GOT3 (cell line): ENCODE results near the gene HES1.

ENCODE experiments used
- DNase-seq: peaks from one replicate; lab custom pipeline; 2025; ENCODE audit warnings: mixed read lengths; lab: John Stamatoyannopoulos, UW

HES1 gene

GRCh38 chr3:194102436-194102835 lies 33.5 kb upstream of the HES1 start:
- no peak for DNase-seq

GRCh38 chr3:194103505-194103904 lies 32.4 kb upstream of the HES1 start:
- DNase-seq = no peak

DNA sequence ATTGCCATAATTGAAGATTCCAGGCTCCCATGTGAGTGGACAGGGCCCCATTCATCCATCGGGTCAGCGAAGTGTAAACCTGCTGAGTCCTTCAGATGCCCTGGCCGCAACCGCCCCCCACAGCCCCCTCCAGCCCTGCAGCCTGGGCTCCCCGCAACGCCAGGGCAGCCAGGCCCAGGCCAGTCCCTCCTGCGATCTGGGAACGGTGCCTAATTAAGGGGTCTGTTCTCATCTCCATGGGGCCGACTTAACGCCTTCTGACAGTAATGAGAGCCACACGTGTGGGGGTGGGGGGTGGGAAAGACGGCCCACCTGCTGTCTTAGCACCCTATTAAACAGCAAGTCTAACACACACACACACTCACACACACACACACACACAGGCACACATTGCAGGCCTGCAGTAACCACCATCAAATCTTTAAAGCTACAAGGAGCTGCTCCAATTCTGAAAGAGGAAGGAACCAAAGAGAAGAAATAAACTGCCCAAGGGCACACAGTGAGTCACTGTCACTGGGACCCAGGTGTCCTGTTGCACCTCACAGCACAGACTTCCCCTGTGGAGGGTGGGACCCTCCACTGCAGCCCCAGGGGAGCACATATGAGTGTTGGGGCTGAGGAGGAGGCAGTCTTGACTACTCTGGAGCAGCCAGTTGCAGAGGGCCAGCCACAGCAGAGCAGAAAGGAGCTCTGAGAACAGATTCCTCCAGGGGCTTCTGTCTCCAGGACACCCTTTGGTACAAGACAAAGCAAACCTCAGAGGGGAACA lies 31.8 kb upstream of the HES1 start:
- no peak for DNase-seq

DNA sequence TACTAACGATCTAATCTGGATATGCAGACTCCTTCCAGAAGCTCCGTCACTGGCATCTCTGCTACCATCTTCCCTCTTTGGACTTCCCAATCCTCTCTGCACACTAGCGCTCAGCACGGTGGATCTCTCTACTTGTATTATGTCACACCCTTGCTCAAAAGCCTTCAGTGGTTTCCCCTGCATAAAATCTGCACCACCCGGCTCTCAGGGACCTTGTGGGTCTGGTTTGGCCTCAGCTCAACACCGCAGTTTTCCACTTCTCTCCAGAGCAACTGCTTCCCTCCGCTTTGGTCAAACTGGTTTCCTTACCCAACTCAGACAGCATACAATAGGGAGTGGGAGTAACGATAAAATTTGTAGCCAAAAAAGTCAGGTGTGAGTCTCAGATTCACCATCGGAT lies 30.7 kb upstream of the HES1 start:
- DNase-seq = no peak

GRCh38 chr3:194107107-194107506 lies 28.8 kb upstream of the HES1 start:
- no peak for DNase-seq

- DNase-seq = no peak
Observed at GRCh38 chr3:194109192-194109863, 26.6 kb upstream of the HES1 start.

DNA sequence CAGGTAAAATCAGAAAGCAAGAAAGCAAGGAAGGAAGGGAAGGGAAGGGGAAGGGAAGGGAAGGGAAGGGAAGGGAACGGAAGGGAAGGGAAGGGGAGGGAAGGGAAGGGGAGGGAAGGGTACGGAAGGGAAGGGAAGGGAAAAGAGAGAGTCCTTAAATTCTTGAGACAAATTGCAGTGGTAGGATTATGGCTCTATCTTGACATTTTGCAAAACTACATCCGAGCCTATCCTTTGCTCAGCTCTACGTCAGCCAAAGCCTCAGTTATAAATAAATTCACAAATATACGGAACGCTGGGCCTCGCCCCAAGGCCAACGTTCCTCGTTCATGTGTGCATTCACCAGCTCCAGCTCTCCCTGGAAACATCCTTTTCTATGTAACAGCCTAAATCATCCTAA lies 25.5 kb upstream of the HES1 start:
- DNase-seq = no peak

DNA sequence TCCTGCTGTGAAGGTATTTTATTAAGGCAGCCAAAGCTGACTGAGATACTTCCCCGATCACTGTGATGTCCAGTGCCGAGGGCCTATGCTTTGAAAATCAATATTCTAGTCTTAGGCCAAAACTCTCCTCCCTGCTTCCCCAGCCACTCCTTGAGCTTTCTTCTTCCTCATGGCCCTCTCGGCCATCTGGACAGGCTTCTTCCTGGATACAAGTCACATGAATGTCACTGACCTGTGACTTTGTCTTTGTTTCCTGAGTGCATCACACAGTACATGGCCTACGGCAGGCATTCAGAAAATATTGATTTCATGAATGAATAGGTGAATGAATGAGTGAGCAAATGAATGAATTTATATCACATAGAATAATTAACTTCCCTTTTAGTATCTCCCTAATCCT lies 24.6 kb upstream of the HES1 start:
- no peak for DNase-seq

- no peak for DNase-seq
Observed at GRCh38 chr3:194112120-194113106, 23.5 kb upstream of the HES1 start.

DNA sequence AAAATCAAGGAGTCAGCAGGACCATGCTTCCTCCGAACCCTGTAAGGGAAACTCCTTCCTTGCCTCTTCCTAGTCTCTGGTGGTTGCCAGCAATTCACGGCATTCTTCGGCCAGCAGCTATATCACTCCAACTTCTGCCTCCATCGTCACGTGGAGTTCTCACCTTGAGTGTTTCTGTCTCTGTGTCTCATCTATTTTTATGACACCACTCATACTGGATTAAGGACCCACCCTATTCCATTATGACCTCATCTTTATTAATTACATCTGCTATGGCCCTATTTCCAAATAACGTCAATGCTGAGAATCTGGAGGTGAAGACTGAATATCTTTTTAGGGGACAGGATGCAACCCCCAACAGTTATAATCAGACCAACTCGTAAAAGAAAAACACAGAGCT lies 21.8 kb upstream of the HES1 start:
- no peak for DNase-seq

DNA sequence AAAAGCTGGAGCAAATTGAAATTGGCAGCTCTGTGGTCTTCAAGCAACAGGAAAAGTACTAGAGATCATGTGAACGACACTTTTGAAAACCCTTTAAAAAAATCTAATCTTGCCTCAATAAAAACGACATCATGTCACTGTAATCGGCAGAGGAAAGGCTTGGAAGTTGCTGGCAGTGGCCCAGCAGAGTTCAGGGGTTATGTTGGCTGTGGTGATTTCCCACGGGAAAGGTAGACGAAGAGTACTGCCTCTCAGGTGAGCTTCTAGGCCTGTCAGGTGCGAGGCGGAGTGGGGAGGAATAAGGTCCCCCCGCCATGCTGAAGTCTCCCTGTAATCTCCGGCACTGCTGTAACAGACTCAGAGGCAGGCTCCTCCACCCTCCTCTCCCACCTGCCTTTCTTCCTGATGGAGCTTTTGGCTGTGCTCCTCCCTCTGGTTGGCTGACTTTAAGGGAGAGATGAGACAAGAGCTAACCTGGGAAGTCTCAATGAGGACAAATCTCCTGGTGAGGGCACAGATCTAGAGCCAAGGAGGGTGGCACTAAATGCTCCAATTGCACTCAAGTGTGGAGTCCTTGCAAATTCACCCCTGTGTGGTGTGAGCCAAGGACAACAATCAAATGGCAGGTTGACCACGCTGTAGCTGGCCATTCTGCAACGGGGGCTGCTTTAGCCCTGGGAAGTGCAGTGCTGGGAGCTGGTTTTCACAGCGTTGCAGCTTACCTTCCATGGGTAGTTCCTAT lies 18.7 kb upstream of the HES1 start:
- no peak for DNase-seq

- no peak for DNase-seq
Observed at GRCh38 chr3:194118920-194119319, 17.0 kb upstream of the HES1 start.

DNA sequence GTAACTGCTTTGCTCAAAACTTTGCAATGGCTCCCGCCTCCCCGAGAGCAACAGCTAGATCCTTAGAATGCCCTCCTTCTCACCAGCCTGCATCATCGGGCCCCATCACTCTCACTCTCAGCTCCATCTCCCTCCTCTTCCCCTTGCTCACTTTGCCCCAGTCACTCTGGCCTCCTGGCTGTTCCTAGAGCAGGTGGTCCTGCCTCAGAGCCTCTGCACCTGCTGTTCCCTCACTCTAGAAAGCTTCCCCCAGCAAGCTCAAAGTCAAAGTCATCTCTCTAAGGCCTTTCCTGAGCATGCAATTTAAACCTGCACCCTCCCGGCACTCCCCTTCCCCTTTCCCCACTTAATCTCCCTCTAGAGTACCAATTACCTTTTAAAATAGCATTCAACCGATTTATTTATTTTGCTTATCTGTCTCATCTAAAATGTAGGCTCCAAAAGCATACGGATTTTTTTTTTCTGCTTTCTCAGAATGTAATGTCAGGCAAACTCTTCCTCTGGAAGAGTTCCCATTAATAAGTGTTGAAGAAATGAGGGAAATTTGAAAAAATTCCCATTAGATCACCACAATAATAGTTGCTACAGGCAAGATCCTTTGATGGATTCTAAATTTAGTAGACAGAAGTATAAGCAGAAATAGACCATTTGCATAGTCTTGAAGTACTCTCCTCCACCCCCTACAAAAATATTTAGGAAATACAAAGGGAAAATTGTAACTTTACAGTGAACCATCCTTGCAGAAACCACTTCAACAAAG lies 15.9 kb upstream of the HES1 start:
- no peak for DNase-seq

- no peak for DNase-seq
Observed at GRCh38 chr3:194120789-194121770, 14.9 kb upstream of the HES1 start.

DNA sequence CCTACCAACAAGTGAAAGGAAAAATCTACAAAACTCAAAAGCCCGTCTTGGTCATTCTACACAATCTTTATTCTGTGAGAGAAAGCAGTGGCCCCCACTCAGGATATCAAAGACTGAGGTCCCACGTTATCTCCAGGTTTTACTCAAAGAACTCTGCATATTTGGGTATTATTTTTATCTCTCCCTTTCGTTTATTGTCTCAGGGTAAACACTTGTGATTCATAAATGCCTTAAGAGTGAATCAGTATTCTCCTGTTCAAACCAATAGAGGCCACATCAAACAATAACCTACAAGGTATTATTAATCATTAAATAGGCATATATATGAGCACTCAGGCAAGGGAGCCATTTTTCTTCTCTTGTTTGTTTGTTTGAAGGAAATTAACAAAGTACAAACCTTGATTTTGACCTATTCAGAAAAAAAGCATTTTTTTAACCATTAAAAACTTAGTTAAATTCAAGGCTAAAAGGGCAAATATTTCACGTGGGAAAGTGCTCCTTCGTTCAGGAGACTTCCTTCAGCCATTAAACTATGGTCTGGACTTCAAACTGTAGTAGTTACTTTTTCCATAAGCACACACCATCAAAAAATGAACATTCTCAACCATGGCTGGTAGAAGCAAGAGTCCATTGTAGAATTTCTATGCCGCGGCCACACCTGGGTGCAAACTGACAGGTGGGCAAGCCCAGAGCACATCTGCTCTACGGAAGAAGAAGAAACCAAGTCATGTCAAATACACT lies 13.9 kb upstream of the HES1 start:
- no peak for DNase-seq

DNA sequence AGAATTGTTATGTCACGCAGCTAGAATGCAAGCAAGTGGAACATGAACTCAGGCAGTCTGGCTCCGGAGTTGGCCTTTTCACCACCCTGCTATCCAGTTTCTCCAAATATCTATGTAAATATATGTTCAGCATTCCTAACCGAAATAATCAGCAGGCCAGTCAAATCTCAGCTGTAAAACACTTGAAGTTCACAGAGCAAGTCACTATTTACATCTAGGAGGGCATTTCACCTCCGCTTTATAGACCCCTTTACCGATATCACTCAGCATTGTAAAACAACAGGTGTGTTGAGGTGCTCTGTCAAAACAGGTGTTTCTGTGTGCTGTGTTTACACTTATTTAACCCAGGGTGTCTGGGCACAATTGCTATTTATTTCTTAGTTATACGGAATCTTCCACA lies 12.2 kb upstream of the HES1 start:
- DNase-seq = no peak

DNA sequence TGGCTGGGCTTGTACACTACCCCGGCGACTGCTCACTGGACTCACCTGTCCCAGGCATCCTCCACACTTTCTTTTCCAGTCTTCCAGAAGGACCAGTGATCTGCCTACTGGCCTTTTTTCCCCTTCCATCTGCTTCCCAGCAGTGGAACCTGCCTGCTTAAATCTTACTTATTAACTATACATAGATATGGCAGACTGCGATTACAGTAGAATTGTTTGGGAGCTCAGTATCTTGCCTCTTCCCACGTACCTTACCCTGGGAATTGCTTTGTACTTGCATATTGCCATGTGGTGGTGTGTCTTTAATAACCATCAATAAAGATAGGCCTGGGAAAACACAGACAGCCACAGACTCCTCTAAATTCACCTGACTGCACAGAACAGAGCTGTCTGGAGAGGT lies 11.8 kb upstream of the HES1 start:
- no peak for DNase-seq

DNA sequence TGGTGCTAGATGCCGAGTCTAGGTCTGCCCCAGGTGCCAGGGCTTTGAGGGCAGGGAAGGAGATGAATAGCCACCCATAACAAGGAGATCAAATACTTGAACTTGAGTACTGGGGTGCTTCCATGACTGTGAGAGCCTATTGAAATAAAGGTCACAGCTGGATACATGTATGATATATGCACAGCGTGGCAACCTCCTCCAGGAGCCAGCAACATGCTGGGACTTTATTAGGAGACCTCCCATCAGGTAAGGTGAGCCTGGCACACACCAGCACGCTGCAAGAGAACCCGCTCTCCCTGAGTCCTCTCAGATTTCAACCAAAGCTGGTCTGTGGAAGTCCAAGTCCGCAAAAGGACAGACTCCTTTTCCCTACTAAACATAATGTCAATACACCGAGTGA lies 10.5 kb upstream of the HES1 start:
- no peak for DNase-seq

DNA sequence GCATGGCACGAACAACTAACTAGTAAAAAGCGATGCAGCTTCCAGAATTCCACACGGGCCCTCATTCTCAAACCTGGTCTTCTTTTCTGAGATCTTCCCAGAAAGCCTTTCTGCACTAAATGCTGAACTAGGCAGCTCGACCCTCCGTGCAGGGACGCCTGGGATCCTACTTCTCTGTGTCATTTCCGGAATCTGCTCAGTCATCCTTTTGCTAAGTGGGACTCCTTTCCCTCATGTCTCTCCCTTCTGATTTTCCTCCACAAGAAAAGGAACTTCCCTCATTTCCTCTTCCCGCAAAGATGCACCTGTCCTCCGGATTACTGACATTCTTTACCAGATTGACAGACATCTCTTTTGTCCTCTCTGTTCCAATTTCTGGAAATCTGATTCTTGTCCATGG lies 9.2 kb upstream of the HES1 start:
- no peak for DNase-seq
